Parathyroid adenoma (tissue), 2 donors: Measurements from ENCODE around the gene HIRIP3.

Experiments
- H2AFZ ChIP-seq: fragments of 300-600 bp; sonication (generic); one replicate; pipeline ENCODE4 v1.7.0; 2017; ENCODE audit warnings: antibody characterized with exemption, mild to moderate bottlenecking
- H3K27ac ChIP-seq: fragments of 300-600 bp; sonication (generic); one replicate; pipeline ENCODE4 v1.7.0; 2017
- H3K27me3 ChIP-seq: fragments of 300-600 bp; sonication (generic); one replicate; pipeline ENCODE4 v1.7.0; 2017; ENCODE audit warnings: low read length; ENCODE audit not compliant: control insufficient read depth, insufficient read depth
- H3K36me3 ChIP-seq: fragments of 300-600 bp; sonication (generic); one replicate; pipeline ENCODE4 v1.7.0; 2017; ENCODE audit warnings: low read length; ENCODE audit not compliant: control insufficient read depth, insufficient read depth
- H3K4me1 ChIP-seq: fragments of 300-600 bp; sonication (generic); one replicate; pipeline ENCODE4 v1.7.0; 2017; ENCODE audit warnings: control low read depth
- H3K4me2 ChIP-seq: fragments of 300-600 bp; sonication (generic); one replicate; pipeline ENCODE4 v1.7.0; 2017; ENCODE audit warnings: low read length
- H3K4me3 ChIP-seq: fragments of 300-600 bp; sonication (generic); one replicate; pipeline ENCODE4 v1.7.0; 2017; ENCODE audit warnings: low read depth, low read length
- H3K79me2 ChIP-seq: fragments of 300-600 bp; sonication (generic); one replicate; pipeline ENCODE4 v1.7.0; 2017; ENCODE audit warnings: control low read depth
- H3K9ac ChIP-seq: fragments of 300-600 bp; sonication (generic); one replicate; pipeline ENCODE4 v1.7.0; 2017; ENCODE audit warnings: mild to moderate bottlenecking
- H3K9me3 ChIP-seq: fragments of 300-600 bp; sonication (generic); one replicate; pipeline ENCODE4 v1.7.0; 2017; ENCODE audit warnings: low read length; ENCODE audit not compliant: control insufficient read depth
- CTCF ChIP-seq: fragments of 300-600 bp; sonication (generic); IDR thresholded peaks from one replicate; pipeline ENCODE4 v1.7.0; 2017; ENCODE audit warnings: antibody characterized with exemption, mild to moderate bottlenecking
- donor health status: primary hyperparathyroidism.

The HIRIP3 gene

GRCh38 chr16:29990883-29991570 is 4.4 kb downstream of the HIRIP3 start:
- H3K9me3 ChIP-seq, result no peaks in the 10 kb centered on the region

GRCh38 chr16:29990034-29990433 is 5.4 kb downstream of the HIRIP3 start:
- Histone ChIP-seq H2AFZ (no peak overlapping the region), H3K4me2 (no peak overlapping the region), H3K9ac (no peak overlapping the region), H3K4me3 (no peak overlapping the region), H3K79me2 (no peaks in the 10 kb centered on the region), H3K27me3 (no peaks in the 10 kb centered on the region), H3K9me3 (no peaks in the 10 kb centered on the region), H3K36me3 (no peaks in the 10 kb centered on the region), H3K27ac (no peak overlapping the region), H3K4me1 (peaks cover 6% of the 10 kb centered on the region)
- TF ChIP-seq CTCF, result no peak

More at GRCh38 chr16:29990883-29991570, 4.4 kb downstream of the HIRIP3 start:
- H3K4me2 ChIP-seq, result no peak overlapping the region
- no peaks in the 10 kb centered on the region for H3K27me3 ChIP-seq
- no peak overlapping the region for H3K9ac ChIP-seq
- no peak overlapping the region for H3K27ac ChIP-seq
- no peak overlapping the region for H2AFZ ChIP-seq
- H3K36me3 ChIP-seq, result no peaks in the 10 kb centered on the region
- H3K79me2 ChIP-seq, result no peaks in the 10 kb centered on the region
- no peak for TF ChIP-seq CTCF
- H3K4me3 ChIP-seq, result no peak overlapping the region
- peaks cover 6% of the 10 kb centered on the region for H3K4me1 ChIP-seq

- Histone ChIP-seq H3K9ac (no peak overlapping the region), H3K27me3 (no peaks in the 10 kb centered on the region), H2AFZ (no peak overlapping the region), H3K4me2 (no peak overlapping the region), H3K4me3 (no peak overlapping the region), H3K36me3 (no peaks in the 10 kb centered on the region), H3K79me2 (no peaks in the 10 kb centered on the region), H3K9me3 (no peaks in the 10 kb centered on the region), H3K27ac (no peak overlapping the region), H3K4me1 (no peaks in the 10 kb centered on the region)
- no peak for TF ChIP-seq CTCF
Measured at GRCh38 chr16:29989111-29989858, 6.1 kb downstream of the HIRIP3 start.

GRCh38 chr16:29988346-29989075 is 6.9 kb downstream of the HIRIP3 start:
- H3K36me3 ChIP-seq, result no peaks in the 10 kb centered on the region
- no peak overlapping the region for H3K4me2 ChIP-seq
- H3K27ac ChIP-seq, result no peak overlapping the region
- no peaks in the 10 kb centered on the region for H3K79me2 ChIP-seq
- H3K4me1 ChIP-seq, result no peaks in the 10 kb centered on the region
- H3K9ac ChIP-seq, result no peak overlapping the region
- no peaks in the 10 kb centered on the region for H3K9me3 ChIP-seq
- no peak overlapping the region for H3K4me3 ChIP-seq
- TF ChIP-seq CTCF, result no peak
- no peak overlapping the region for H2AFZ ChIP-seq
- no peaks in the 10 kb centered on the region for H3K27me3 ChIP-seq
